ENCODE data around the gene KCNG4. TPM values are rescaled to one million over a fixed set of nuclear protein-coding genes. Genes with fewer than 3 reads are reported as not detected.

KCNG4 gene
- total RNA-seq, 3 donors from 2014 or later (not counting 1 experiment from before 2014, with no cell fraction given): not detected

- H3K9me3 ChIP-seq (ENCODE audit: control insufficient read depth, insufficient read depth, low read length): no peaks in the 10 kb centered on the region
- Mint-ChIP-seq H3K4me1 (peaks cover 0 to 9% of the 10 kb centered on the region in 2 donors), H3K4me3 (no peak overlapping the region), H3K36me3 (no peaks in the 10 kb centered on the region), H3K27ac (no peak overlapping the region), H3K9me3 (no peaks in the 10 kb centered on the region), H3K27me3 (ENCODE audit: low read depth in 2 of 2) (peaks cover 0 to 3% of the 10 kb centered on the region in 2 donors)
- H3K4me3 ChIP-seq (ENCODE audit: low read length): no peak overlapping the region
- peaks cover 13% of the 10 kb centered on the region for H3K4me1 ChIP-seq (ENCODE audit: control insufficient read depth, insufficient read depth, low read length)
- TF ChIP-seq, protein P1, sequence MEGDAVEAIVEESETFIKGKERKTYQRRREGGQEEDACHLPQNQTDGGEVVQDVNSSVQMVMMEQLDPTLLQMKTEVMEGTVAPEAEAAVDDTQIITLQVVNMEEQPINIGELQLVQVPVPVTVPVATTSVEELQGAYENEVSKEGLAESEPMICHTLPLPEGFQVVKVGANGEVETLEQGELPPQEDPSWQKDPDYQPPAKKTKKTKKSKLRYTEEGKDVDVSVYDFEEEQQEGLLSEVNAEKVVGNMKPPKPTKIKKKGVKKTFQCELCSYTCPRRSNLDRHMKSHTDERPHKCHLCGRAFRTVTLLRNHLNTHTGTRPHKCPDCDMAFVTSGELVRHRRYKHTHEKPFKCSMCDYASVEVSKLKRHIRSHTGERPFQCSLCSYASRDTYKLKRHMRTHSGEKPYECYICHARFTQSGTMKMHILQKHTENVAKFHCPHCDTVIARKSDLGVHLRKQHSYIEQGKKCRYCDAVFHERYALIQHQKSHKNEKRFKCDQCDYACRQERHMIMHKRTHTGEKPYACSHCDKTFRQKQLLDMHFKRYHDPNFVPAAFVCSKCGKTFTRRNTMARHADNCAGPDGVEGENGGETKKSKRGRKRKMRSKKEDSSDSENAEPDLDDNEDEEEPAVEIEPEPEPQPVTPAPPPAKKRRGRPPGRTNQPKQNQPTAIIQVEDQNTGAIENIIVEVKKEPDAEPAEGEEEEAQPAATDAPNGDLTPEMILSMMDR (IDR thresholded peaks at IDR 0.05): no peak
- no peak overlapping the region for H3K27ac ChIP-seq (ENCODE audit: low read length)
- DNase-seq (no peak), ATAC-seq (no peak)
- H3K27me3 ChIP-seq (ENCODE audit: control insufficient read depth, insufficient read depth, low read length): no peaks in the 10 kb centered on the region
- WGBS (ENCODE audit: insufficient coverage): 73% methylated on average over 16 of the region's 16 CpGs
- intact Hi-C loops (cut with micrococcal nuclease): no loop called here
- no peaks in the 10 kb centered on the region for H3K36me3 ChIP-seq (ENCODE audit: control insufficient read depth, insufficient read depth, low read length)
Measured at GRCh38 chr16:84196727-84197394, 43.0 kb downstream of the KCNG4 start.

DNA sequence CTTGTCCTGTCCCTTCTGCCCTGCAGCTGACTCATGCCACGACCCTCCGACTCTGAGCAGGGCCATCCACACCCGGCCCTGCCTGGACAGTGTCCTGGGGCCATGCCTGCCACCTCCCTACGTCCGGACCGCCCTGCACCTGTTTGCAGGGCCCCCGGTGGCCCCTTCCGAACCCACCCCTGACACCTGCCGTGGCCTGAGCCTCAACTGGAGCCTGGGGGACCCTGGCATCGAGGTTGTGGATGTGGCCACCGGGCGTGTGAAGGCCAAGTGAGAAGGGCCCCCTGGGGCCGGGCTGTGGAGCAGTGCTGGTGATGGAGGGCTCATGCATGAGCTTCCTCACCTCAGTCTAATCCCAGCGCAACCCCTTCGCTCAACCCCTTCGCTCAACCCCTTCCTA lies 43.7 kb downstream of the KCNG4 start:
- Mint-ChIP-seq H3K4me1 (peaks cover 0 to 9% of the 10 kb centered on the region in 2 donors), H3K27me3 (ENCODE audit: low read depth in 2 of 2) (peaks cover 0 to 3% of the 10 kb centered on the region in 2 donors), H3K4me3 (no peak overlapping the region), H3K27ac (no peak overlapping the region), H3K36me3 (no peaks in the 10 kb centered on the region), H3K9me3 (no peaks in the 10 kb centered on the region)
- H3K27ac ChIP-seq (ENCODE audit: low read length): no peak overlapping the region
- TF ChIP-seq, protein P1 (IDR thresholded peaks at IDR 0.05): no peak
- no peak for DNase-seq
- whole genome bisulfite sequencing (ENCODE audit: insufficient coverage): 94% methylated on average over 16 of the region's 16 CpGs
- no peak overlapping the region for H3K4me3 ChIP-seq (ENCODE audit: low read length)
- no peaks in the 10 kb centered on the region for H3K27me3 ChIP-seq (ENCODE audit: control insufficient read depth, insufficient read depth, low read length)
- H3K4me1 ChIP-seq (ENCODE audit: control insufficient read depth, insufficient read depth, low read length): peaks cover 13% of the 10 kb centered on the region
- no peaks in the 10 kb centered on the region for H3K9me3 ChIP-seq (ENCODE audit: control insufficient read depth, insufficient read depth, low read length)
- ATAC-seq: no peak
- intact Hi-C loops (cut with micrococcal nuclease): no loop called here
- no peaks in the 10 kb centered on the region for H3K36me3 ChIP-seq (ENCODE audit: control insufficient read depth, insufficient read depth, low read length)

GRCh38 chr16:84195201-84196093 lies 44.4 kb downstream of the KCNG4 start:
- Histone ChIP-seq H3K4me3 (ENCODE audit: low read length) (no peak overlapping the region), H3K9me3 (ENCODE audit: control insufficient read depth, insufficient read depth, low read length) (no peaks in the 10 kb centered on the region), H3K36me3 (ENCODE audit: control insufficient read depth, insufficient read depth, low read length) (no peaks in the 10 kb centered on the region), H3K27ac (ENCODE audit: low read length) (no peak overlapping the region), H3K4me1 (ENCODE audit: control insufficient read depth, insufficient read depth, low read length) (peaks cover 13% of the 10 kb centered on the region), H3K27me3 (ENCODE audit: control insufficient read depth, insufficient read depth, low read length) (no peaks in the 10 kb centered on the region)
- Mint-ChIP-seq H3K4me1 (peaks cover 0 to 9% of the 10 kb centered on the region in 2 donors), H3K4me3 (no peak overlapping the region), H3K27ac (no peak overlapping the region), H3K36me3 (no peaks in the 10 kb centered on the region), H3K9me3 (no peaks in the 10 kb centered on the region), H3K27me3 (ENCODE audit: low read depth in 2 of 2) (peaks cover 0 to 3% of the 10 kb centered on the region in 2 donors)
- 89% methylated on average over 38 of the region's 38 CpGs for WGBS (ENCODE audit: insufficient coverage)
- ATAC-seq: no peak
- intact Hi-C loops (cut with micrococcal nuclease): no loop called here
- no peak for DNase-seq
- TF ChIP-seq, protein P1 (IDR thresholded peaks at IDR 0.05): no peak

Measured in natural killer cell (primary cell).